ENCODE results near the gene DCAF5. TPM values are rescaled to one million over a fixed set of nuclear protein-coding genes. Genes with fewer than 3 reads are reported as not detected.
"Not testable (repeated sequence)": the region's sequence is repeated elsewhere in the genome, so short reads cannot be mapped to it uniquely, and the experiment has no call there.

The DCAF5 gene
- total RNA-seq, 6 donors from 2014 or later: 37.7 to 78.6 (median 49.0) TPM

DNA sequence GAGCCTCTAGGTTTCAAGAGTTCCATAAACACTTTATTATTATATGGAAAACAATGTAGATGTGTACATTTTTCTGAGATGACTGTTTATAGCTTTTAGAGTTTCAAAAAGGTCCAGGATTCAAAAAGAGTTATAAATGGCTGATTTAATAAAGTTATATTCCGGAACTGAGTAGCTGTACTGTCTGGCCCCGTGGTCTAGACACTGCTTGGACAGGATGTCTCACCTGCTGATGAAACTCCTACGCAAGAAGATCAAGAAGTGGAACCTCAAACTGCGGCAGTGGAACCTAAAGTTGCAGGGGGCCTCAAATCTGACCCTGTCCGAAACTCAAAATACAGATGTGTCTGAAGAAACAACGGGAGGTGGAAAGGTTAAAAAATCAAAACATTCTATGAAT, 69.7 kb downstream of the DCAF5 start:
- no peak overlapping the region for H3K4me3 ChIP-seq
- H3K27ac ChIP-seq: no peak overlapping the region
- no peak for ATAC-seq (ENCODE audit: low FRiP score in 2 of 2)
- H3K4me1 ChIP-seq: peaks cover 21 to 43% (median 27%) of the 10 kb centered on the region in 4 donors
- WGBS, 2 donors: 81% methylated on average over 6 of the region's 6 CpGs
- no peak for DNase-seq
- no peaks in the 10 kb centered on the region for H3K9me3 ChIP-seq
- no peaks in the 10 kb centered on the region for H3K27me3 ChIP-seq
- peaks cover 0 to 29% (median 2%) of the 10 kb centered on the region in 4 donors for H3K36me3 ChIP-seq
- TF ChIP-seq, protein P1, sequence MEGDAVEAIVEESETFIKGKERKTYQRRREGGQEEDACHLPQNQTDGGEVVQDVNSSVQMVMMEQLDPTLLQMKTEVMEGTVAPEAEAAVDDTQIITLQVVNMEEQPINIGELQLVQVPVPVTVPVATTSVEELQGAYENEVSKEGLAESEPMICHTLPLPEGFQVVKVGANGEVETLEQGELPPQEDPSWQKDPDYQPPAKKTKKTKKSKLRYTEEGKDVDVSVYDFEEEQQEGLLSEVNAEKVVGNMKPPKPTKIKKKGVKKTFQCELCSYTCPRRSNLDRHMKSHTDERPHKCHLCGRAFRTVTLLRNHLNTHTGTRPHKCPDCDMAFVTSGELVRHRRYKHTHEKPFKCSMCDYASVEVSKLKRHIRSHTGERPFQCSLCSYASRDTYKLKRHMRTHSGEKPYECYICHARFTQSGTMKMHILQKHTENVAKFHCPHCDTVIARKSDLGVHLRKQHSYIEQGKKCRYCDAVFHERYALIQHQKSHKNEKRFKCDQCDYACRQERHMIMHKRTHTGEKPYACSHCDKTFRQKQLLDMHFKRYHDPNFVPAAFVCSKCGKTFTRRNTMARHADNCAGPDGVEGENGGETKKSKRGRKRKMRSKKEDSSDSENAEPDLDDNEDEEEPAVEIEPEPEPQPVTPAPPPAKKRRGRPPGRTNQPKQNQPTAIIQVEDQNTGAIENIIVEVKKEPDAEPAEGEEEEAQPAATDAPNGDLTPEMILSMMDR (IDR thresholded peaks at IDR 0.05): no peak
- TF ChIP-seq POLR2AphosphoS5 (IDR thresholded peaks at IDR 0.05): no peak
- TF ChIP-seq EP300 (IDR thresholded peaks at IDR 0.05): no peak
- TF ChIP-seq POLR2A (IDR thresholded peaks at IDR 0.05): no peak

DNA sequence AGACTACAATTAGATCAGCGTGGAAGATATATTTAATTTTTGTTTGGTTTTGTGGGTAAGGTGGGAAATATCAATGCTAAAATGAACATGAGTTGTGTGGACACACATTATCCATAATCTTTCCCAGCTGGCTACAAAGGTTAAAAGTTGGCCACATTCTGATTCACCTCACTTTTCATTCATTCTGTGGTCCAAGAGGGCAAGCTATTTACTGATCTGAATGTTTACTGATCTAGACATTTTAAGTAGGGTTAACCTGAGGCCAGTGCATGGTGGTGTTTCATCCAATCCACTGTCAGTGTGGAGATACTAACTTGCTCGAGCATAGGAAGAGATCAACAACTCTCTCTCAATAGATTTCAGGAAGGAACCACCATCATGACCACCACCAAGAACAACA, 71.6 kb downstream of the DCAF5 start:
- WGBS, 2 donors: 77 to 79% methylated on average over 2 of the region's 2 CpGs

DNA sequence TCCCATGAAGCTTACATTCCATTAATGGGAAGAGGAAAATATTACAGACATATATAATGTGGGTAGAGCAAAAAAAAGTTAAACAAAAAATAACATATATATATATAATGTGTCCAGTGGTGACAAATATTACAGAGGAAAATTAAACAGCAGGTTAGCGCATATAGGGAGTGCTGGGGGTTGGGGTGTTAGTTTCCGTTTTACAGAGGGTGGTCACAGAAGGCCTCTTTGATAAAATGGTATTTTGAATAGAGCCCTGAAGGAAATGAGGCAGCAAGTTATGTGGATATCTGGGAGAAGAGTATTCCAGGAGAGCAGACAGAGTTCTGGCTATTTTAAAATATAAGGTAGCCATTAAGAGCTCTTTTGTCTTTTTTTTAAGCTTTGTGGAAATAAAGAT, 73.2 kb downstream of the DCAF5 start:
- peak overlapping the region; percentile 49 to 81 (median 60) for H3K27ac ChIP-seq
- TF ChIP-seq POLR2AphosphoS5 (IDR thresholded peaks at IDR 0.05) (no peak), EP300 (IDR thresholded peaks at IDR 0.05) (no peak), POLR2A (IDR thresholded peaks at IDR 0.05) (no peak)
- TF ChIP-seq, protein P1 (IDR thresholded peaks at IDR 0.05): no peak
- DNase-seq (no peak), ATAC-seq (ENCODE audit: low FRiP score in 2 of 2) (no peak)
- WGBS, 2 donors: 56 to 83% methylated on average over 2 of the region's 2 CpGs
- H3K4me1 ChIP-seq: peaks cover 24 to 31% (median 26%) of the 10 kb centered on the region in 4 donors
- no peaks in the 10 kb centered on the region for H3K27me3 ChIP-seq
- H3K4me3 ChIP-seq: no peak overlapping the region
- peaks cover 0 to 35% (median 2%) of the 10 kb centered on the region in 4 donors for H3K36me3 ChIP-seq
- no peaks in the 10 kb centered on the region for H3K9me3 ChIP-seq

More for the DNA sequence above, 71.6 kb downstream of the DCAF5 start:
- TF ChIP-seq, protein P1 (IDR thresholded peaks at IDR 0.05): no peak
- no peak for TF ChIP-seq EP300 (IDR thresholded peaks at IDR 0.05)
- no peak for TF ChIP-seq POLR2A (IDR thresholded peaks at IDR 0.05)
- TF ChIP-seq POLR2AphosphoS5 (IDR thresholded peaks at IDR 0.05): no peak
- Histone ChIP-seq H3K27ac (peak overlapping the region in 1 of 4 donors; percentile 14), H3K36me3 (peaks cover 0 to 29% (median 2%) of the 10 kb centered on the region in 4 donors), H3K27me3 (no peaks in the 10 kb centered on the region), H3K9me3 (no peaks in the 10 kb centered on the region), H3K4me1 (peaks cover 24 to 34% (median 26%) of the 10 kb centered on the region in 4 donors), H3K4me3 (no peak overlapping the region)
- no peak for ATAC-seq (ENCODE audit: low FRiP score in 2 of 2)
- no peak for DNase-seq

DNA sequence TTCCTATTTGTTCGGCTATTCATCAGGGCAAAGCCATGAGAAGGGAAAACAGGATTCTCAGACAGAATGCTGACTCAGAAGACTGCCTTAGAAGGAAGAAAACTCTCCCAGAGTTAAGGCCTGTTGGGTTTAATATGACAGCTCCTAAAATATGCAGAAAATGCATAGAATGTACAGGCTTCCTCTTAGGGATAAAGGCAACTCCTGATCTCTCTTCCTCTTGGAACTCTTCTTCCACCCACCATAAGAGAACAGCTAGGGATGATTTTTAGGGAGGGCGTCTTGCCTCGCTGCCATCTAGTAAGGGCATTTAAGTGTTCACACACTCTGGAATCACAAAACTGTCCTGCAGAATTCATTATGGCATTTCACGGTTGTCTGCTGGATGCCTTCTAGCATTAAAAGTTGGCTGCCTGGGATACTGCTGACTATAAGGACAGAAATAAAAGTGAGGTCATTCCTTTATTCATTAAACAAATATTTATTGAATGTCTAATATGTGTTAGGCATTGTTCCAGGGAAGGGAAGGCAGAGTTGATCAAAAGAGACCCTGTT, 73.7 kb downstream of the DCAF5 start:
- Histone ChIP-seq H3K27me3 (no peaks in the 10 kb centered on the region), H3K36me3 (peaks cover 0 to 36% (median 4%) of the 10 kb centered on the region in 4 donors), H3K4me1 (peaks cover 24 to 31% (median 26%) of the 10 kb centered on the region in 4 donors), H3K27ac (peak overlapping the region; percentile 49 to 81 (median 60)), H3K4me3 (no peak overlapping the region), H3K9me3 (no peaks in the 10 kb centered on the region)
- DNase-seq (no peak), ATAC-seq (ENCODE audit: low FRiP score in 2 of 2) (peak in 1 of 2 donors; percentile 16)
- 65 to 72% methylated on average over 4 of the region's 4 CpGs for WGBS, 2 donors
- TF ChIP-seq EP300 (IDR thresholded peaks at IDR 0.05) (no peak), POLR2A (IDR thresholded peaks at IDR 0.05) (no peak)
- TF ChIP-seq, protein P1 (IDR thresholded peaks at IDR 0.05): no peak

DNA sequence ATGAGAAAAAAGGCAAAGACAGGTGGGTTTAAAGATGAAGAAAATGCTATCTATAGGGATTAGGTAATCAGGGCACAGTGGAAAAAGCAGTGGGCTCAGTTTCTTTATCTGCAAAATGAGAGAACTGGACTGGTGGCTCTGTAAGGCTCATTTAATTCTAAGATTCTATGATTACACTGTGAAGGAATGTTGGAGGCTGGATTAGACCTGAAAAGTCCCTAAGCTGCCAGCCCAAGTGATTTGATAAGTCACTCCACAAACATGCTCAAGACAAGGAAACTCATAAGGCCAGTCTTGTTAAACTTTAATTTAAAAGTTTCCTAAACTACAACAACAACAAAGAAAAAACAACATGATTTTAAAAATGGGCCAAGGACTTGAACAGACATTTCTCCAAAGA, 75.1 kb downstream of the DCAF5 start:
- TF ChIP-seq POLR2A (IDR thresholded peaks at IDR 0.05) (no peak), EP300 (IDR thresholded peaks at IDR 0.05) (no peak), POLR2AphosphoS5 (IDR thresholded peaks at IDR 0.05) (no peak)
- TF ChIP-seq, protein P1 (IDR thresholded peaks at IDR 0.05): no peak
- no peaks in the 10 kb centered on the region for H3K27me3 ChIP-seq
- peaks cover 24 to 31% (median 26%) of the 10 kb centered on the region in 4 donors for H3K4me1 ChIP-seq
- H3K27ac ChIP-seq: peak overlapping the region in 2 of 4 donors; percentile 49 to 81
- peaks cover 0 to 36% (median 4%) of the 10 kb centered on the region in 4 donors for H3K36me3 ChIP-seq
- ATAC-seq (ENCODE audit: low FRiP score in 2 of 2) (peak; percentile 73 to 78), DNase-seq (no peak)
- no peak overlapping the region for H3K4me3 ChIP-seq
- no peaks in the 10 kb centered on the region for H3K9me3 ChIP-seq

DNA sequence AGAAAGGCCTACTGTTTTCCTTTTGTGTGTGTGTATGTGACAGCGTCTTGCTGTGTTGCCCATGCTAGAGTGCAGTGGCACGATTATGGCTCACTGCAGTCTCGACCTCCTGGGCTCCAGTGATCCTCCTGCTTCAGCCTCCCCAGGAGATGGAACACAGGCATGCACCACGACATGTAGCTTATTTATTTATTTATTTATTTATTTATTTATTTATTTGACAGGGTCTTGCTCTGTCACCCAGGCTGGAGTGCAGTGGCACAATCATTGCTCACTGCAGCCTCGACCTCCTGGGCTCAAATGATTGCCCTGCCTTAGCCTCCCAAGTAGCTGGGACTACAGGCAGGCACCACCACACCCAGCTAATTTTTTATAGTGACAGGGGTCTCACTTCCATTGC, 75.7 kb downstream of the DCAF5 start:
- 97% methylated on average over 5 of the region's 5 CpGs for WGBS, 2 donors
- H3K27me3 ChIP-seq; H3K9me3 ChIP-seq; H3K4me3 ChIP-seq; ATAC-seq (ENCODE audit: low FRiP score in 2 of 2); DNase-seq: not testable (repeated sequence)
- H3K27ac ChIP-seq: peak overlapping the region in 2 of 4 donors; percentile 32 to 38
- H3K36me3 ChIP-seq: peaks cover 0 to 37% (median 4%) of the 10 kb centered on the region in 4 donors
- H3K4me1 ChIP-seq: peaks cover 24 to 31% (median 26%) of the 10 kb centered on the region in 4 donors
